HCT116 (cell line): ENCODE data around the gene VPS11. TPM values are rescaled to one million over a fixed set of nuclear protein-coding genes. Genes with fewer than 3 reads are reported as not detected.

Source experiments
- ATAC-seq: fragments of 200-7000 bp; cut with Tn5 transposase; 2 replicates; pipeline ENCODE4 v1.9.1; 2020; ENCODE audit warnings: mild to moderate bottlenecking, moderate library complexity
- BruUV-seq: library from RNA; stranded (reverse); fragments of 400-500 nt; replicated peaks from 2 replicates; lab custom pipeline; 2021; lab: Mats Ljungman, UMichigan
- CTCF ChIA-PET: fragments of 300-600 bp; sonication (Branson Sonifier 250); formaldehyde crosslinking; loops from one replicate; lab custom pipeline; 2021; ENCODE audit warnings: antibody characterized with exemption; lab: Charles Lee
- POLR2A ChIA-PET: fragments of 300-600, 350-600 bp; sonication (Branson Sonifier 250); formaldehyde crosslinking; loops from one replicate; lab custom pipeline; 2021; ENCODE audit warnings: antibody characterized with exemption; lab: Charles Lee
- RAD21 ChIA-PET, 2 experiments: fragments of 300-600 bp; sonication (Branson Sonifier 250); formaldehyde crosslinking; loops; one replicate each; lab custom pipeline; 2023; ENCODE audit warnings: low total read pairs in 2 of 2; ENCODE audit not compliant: uncharacterized antibody in 2 of 2, unreplicated experiment in 2 of 2, low non-redundant PET in 1 of 2; lab: Charles Lee
- DNase-seq: peaks from one replicate; pipeline ENCODE4 v3.0.0-alpha.2; 2010; ENCODE audit warnings: low read depth, low spot score
- H2AFZ ChIP-seq: fragments of 200-600 bp; shearing (Covaris generic), sonication (generic); 2 replicates; pipeline ENCODE4 v1.6.1; 2017; ENCODE audit warnings: low read depth, mixed run types, mixed read lengths, antibody characterized with exemption, low read length; ENCODE audit not compliant: poor library complexity, severe bottlenecking
- H3K27ac ChIP-seq: 2 replicates; pipeline ENCODE4 v1.5.1; 2012; ENCODE audit warnings: low read depth, low read length
- H3K27me3 ChIP-seq: fragments of 200-600 bp; sonication (generic); 2 replicates; pipeline ENCODE4 v1.6.1; 2016; ENCODE audit warnings: mixed run types, low read length, mixed read lengths; ENCODE audit not compliant: insufficient read depth
- H3K36me3 ChIP-seq, 2 experiments: fragments of 200-500 bp in 1 of 2; fragments of 200-600 bp in 1 of 2; sonication (Bioruptor generic) in 1 of 2; sonication (generic) in 1 of 2; 2 replicates each; pipeline versions ENCODE4 v1.5.1 to v1.6.1; 2014 to 2016; ENCODE audit warnings: low read length in 2 of 2, inconsistent platforms in 1 of 2, mixed read lengths in 1 of 2, mixed run types in 1 of 2; ENCODE audit not compliant: insufficient read depth in 2 of 2, control insufficient read depth in 1 of 2
- H3K4me1 ChIP-seq, 2 experiments: fragments of 200-600 bp in 1 of 2; sonication (generic) in 1 of 2; 2 replicates each; pipeline versions ENCODE4 v1.5.1 to v1.6.1; 2012 to 2017; ENCODE audit warnings: low read length in 2 of 2, inconsistent platforms in 1 of 2, mild to moderate bottlenecking in 1 of 2, mixed read lengths in 1 of 2, mixed run types in 1 of 2, moderate library complexity in 1 of 2; ENCODE audit not compliant: insufficient read depth in 2 of 2, control insufficient read depth in 1 of 2
- H3K4me2 ChIP-seq: fragments of 200-600 bp; sonication (generic); 2 replicates; pipeline ENCODE4 v1.6.1; 2017; ENCODE audit warnings: mixed run types, low read length, mixed read lengths
- H3K4me3 ChIP-seq, 2 experiments: fragments of 200-600 bp in 1 of 2; sonication (generic) in 1 of 2; replicated peaks in 1 of 2; 2 replicates each; pipeline ENCODE4 v1.5.1; 2011 to 2016; ENCODE audit warnings: low read length in 2 of 2, control low read depth in 1 of 2, low read depth in 1 of 2, mild to moderate bottlenecking in 1 of 2, mixed read lengths in 1 of 2, mixed run types in 1 of 2
- H3K79me2 ChIP-seq: fragments of 200-600 bp; sonication (generic); 2 replicates; pipeline ENCODE4 v1.6.1; 2017; ENCODE audit warnings: mild to moderate bottlenecking, mixed run types, low read length, moderate library complexity, mixed read lengths; ENCODE audit not compliant: insufficient read depth
- H3K9ac ChIP-seq: fragments of 200-600 bp; sonication (generic); 2 replicates; pipeline ENCODE4 v1.6.1; 2016; ENCODE audit warnings: low read length, mixed read lengths
- H3K9me2 ChIP-seq: fragments of 200-600 bp; sonication (generic), shearing (Covaris generic); 2 replicates; pipeline ENCODE4 v1.6.1; 2017; ENCODE audit warnings: mixed run types, mild to moderate bottlenecking, moderate library complexity; ENCODE audit not compliant: insufficient read depth
- H3K9me3 ChIP-seq, 2 experiments: fragments of 200-500 bp in 1 of 2; fragments of 200-600 bp in 1 of 2; sonication (Bioruptor generic) in 1 of 2; sonication (generic) in 1 of 2; 2 replicates each; pipeline ENCODE4 v1.6.1; 2014 to 2017; ENCODE audit warnings: low read length in 2 of 2, mixed read lengths in 2 of 2, inconsistent platforms in 1 of 2, low read depth in 1 of 2, mild to moderate bottlenecking in 1 of 2, mixed run types in 1 of 2, moderate library complexity in 1 of 2; ENCODE audit not compliant: control insufficient read depth in 1 of 2, insufficient read depth in 1 of 2
- H4K20me1 ChIP-seq: fragments of 200-600 bp; sonication (generic), shearing (Covaris generic); 2 replicates; pipeline ENCODE4 v1.6.1; 2017; ENCODE audit warnings: mixed run types, mild to moderate bottlenecking, moderate library complexity; ENCODE audit not compliant: insufficient read depth
- CBX3 ChIP-seq: IDR thresholded peaks from 2 replicates; pipeline ENCODE4 v1.6.1; 2012; ENCODE audit warnings: low read depth
- ELF1 ChIP-seq: IDR thresholded peaks from 2 replicates; pipeline ENCODE4 v1.6.1; 2012; ENCODE audit warnings: low read depth, borderline replicate concordance
- EZH2 ChIP-seq: fragments of 200-600 bp; sonication (generic); IDR thresholded peaks from 2 replicates; pipeline ENCODE4 v1.6.1; 2017; ENCODE audit warnings: antibody characterized with exemption, mixed run types
- JUND ChIP-seq: IDR thresholded peaks from 2 replicates; pipeline ENCODE4 v1.6.1; 2012
- POLR2A ChIP-seq: IDR thresholded peaks from 2 replicates; pipeline ENCODE4 v1.7.0; 2011; ENCODE audit warnings: borderline replicate concordance; ENCODE audit not compliant: insufficient read depth, insufficient read length; ENCODE audit errors: extremely low read depth
- intact Hi-C: fragments of 100-400 bp; cut with micrococcal nuclease; formaldehyde crosslinking; loops from 2 replicates; pipeline ENCODE4 v1.10.0; 2022
- total RNA-seq: library from RNA; stranded (reverse); gene quantifications from one replicate; pipeline ENCODE4 v1.2.1, GENCODE V29; 2021; ENCODE audit not compliant: unreplicated experiment
- TF ChIP-seq, protein P1 (sequence below): IDR thresholded peaks from 2 replicates; pipeline ENCODE4 v1.6.1; 2011; ENCODE audit warnings: mild to moderate bottlenecking, low read length, moderate library complexity; ENCODE audit not compliant: insufficient replicate concordance; ENCODE audit errors: extremely low read depth
- TF ChIP-seq, protein P2 (sequence below), 3 experiments: fragments of 200-600 bp in 1 of 3; sonication (generic) in 1 of 3; IDR thresholded peaks in 2 of 3; conservative IDR thresholded peaks in 1 of 3; 2 replicates each; pipeline ENCODE4 v1.5.1; 2012 to 2017; ENCODE audit warnings: low read depth in 2 of 3, low read length in 2 of 3, antibody characterized with exemption in 1 of 3, borderline replicate concordance in 1 of 3, control low read depth in 1 of 3, mild to moderate bottlenecking in 1 of 3, mixed read lengths in 1 of 3, mixed run types in 1 of 3, moderate library complexity in 1 of 3; ENCODE audit not compliant: insufficient read depth in 1 of 3

VPS11 gene
- total RNA-seq, 1 experiment from 2014 or later = 20.4 TPM

DNA sequence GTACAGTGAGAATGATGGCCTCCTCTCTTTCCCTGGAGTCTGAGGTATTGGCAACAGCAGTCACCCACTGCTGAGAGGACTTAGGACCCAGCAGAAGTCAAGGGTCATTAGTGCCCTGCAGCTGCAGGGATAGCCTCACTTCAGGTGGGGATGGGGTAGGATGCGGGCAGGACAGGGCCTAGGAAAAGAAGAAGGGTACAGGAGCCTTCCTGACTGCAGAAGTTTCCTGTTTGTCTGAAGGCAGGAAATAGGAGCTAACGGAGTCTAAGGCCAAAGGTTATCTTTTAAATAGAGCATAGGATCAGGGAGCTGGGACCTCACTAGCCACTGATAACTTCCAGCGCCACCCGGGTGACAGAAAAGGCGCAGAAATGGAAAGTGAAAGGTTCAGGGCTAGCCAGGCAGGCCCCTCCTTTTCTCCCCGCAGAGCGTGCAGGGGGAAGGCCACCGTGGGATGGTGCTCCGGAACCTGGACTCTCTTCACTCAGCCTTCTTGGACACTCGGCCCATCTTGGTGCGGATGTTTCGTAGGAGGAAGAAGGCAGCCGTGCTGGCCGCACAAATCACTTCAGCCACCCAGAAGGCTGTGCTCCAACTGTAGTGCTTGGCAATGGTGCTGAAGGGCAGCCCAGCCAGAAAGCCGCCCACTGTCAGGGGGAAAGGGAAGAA, 43.1 kb upstream of the VPS11 start:
- ATAC-seq (no peak), DNase-seq (no peak)
- no peak overlapping the region for H3K4me3 ChIP-seq
- peaks cover 38% of the 10 kb centered on the region for H3K79me2 ChIP-seq
- ChIA-PET CTCF (no interaction called here), RAD21 (no interaction called here), POLR2A (interaction anchor here (0.7 kb wide), 1 partner anchor 61 kb away, joined by 4 read pairs; no protein-coding TSS in a partner anchor)
- no peaks in the 10 kb centered on the region for H4K20me1 ChIP-seq
- H3K9me2 ChIP-seq = no peaks in the 10 kb centered on the region
- intact Hi-C loops = no loop called here
- peaks cover 21 to 38% of the 10 kb centered on the region in 2 experiments; a peak in 3 of 4 replicates for H3K36me3 ChIP-seq
- H3K27me3 ChIP-seq = no peaks in the 10 kb centered on the region
- no peaks in the 10 kb centered on the region for H3K9me3 ChIP-seq
- H3K4me2 ChIP-seq = no peak overlapping the region
- H3K9ac ChIP-seq = no peak overlapping the region
- H3K4me1 ChIP-seq = peaks cover 12 to 30% of the 10 kb centered on the region in 2 experiments
- no peak for TF ChIP-seq ELF1
- TF ChIP-seq JUND = no peak
- TF ChIP-seq CBX3 = no peak
- TF ChIP-seq, protein P1, sequence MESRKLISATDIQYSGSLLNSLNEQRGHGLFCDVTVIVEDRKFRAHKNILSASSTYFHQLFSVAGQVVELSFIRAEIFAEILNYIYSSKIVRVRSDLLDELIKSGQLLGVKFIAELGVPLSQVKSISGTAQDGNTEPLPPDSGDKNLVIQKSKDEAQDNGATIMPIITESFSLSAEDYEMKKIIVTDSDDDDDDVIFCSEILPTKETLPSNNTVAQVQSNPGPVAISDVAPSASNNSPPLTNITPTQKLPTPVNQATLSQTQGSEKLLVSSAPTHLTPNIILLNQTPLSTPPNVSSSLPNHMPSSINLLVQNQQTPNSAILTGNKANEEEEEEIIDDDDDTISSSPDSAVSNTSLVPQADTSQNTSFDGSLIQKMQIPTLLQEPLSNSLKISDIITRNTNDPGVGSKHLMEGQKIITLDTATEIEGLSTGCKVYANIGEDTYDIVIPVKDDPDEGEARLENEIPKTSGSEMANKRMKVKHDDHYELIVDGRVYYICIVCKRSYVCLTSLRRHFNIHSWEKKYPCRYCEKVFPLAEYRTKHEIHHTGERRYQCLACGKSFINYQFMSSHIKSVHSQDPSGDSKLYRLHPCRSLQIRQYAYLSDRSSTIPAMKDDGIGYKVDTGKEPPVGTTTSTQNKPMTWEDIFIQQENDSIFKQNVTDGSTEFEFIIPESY = no peak
- no peak for TF ChIP-seq EZH2
- no peak for TF ChIP-seq POLR2A
- TF ChIP-seq, protein P2, sequence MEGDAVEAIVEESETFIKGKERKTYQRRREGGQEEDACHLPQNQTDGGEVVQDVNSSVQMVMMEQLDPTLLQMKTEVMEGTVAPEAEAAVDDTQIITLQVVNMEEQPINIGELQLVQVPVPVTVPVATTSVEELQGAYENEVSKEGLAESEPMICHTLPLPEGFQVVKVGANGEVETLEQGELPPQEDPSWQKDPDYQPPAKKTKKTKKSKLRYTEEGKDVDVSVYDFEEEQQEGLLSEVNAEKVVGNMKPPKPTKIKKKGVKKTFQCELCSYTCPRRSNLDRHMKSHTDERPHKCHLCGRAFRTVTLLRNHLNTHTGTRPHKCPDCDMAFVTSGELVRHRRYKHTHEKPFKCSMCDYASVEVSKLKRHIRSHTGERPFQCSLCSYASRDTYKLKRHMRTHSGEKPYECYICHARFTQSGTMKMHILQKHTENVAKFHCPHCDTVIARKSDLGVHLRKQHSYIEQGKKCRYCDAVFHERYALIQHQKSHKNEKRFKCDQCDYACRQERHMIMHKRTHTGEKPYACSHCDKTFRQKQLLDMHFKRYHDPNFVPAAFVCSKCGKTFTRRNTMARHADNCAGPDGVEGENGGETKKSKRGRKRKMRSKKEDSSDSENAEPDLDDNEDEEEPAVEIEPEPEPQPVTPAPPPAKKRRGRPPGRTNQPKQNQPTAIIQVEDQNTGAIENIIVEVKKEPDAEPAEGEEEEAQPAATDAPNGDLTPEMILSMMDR (IDR thresholded peaks at IDR 0.05 in 2 of 3, conservative IDR thresholded peaks at IDR 0.05 in 1 of 3; ENCODE audit: borderline replicate concordance in 1 of 3, insufficient read depth in 1 of 3, low read depth in 2 of 3, low read length in 2 of 3) = no peak
- no TSS peak for BruUV-seq
- H3K27ac ChIP-seq = no peak overlapping the region
- H2AFZ ChIP-seq = no peak overlapping the region
